ENCODE results near the gene NCKIPSD. TPM values are rescaled to one million over a fixed set of nuclear protein-coding genes. Genes with fewer than 3 reads are reported as not detected.

The NCKIPSD gene
- total and polyA plus RNA-seq, 7 experiments from 2014 or later, result 8.6 to 42.1 (median 20.3) TPM

DNA sequence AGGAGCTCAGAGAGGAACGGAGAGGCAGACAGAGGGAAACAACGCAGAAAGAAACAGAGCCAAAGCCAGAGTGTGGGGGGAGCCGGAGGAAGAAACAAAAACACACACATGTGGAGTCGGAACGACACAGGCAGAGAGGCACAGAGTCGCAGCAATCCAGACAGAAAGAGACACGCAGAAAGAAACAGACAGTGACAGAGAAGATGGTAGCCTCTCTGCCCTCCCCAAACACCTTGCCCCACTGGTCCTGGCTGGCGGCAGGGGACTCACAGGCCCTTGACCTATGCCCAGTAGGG, 1.7 kb downstream of the NCKIPSD start:
- Mint-ChIP-seq H3K36me3 (peaks cover 6 to 17% (median 8%) of the 10 kb centered on the region in 5 donors), H3K9me3 (no peaks in the 10 kb centered on the region), H3K4me3 (peak overlapping the region in 9 of 10 donors; percentile 55 to 95 (median 77)), H3K4me1 (peaks cover 34 to 52% (median 44%) of the 10 kb centered on the region in 7 donors), H3K27ac (peak overlapping the region in 4 of 9 donors; percentile 24 to 84 (median 71)), H3K27me3 (no peaks in the 10 kb centered on the region)
- no peak for ATAC-seq
- peaks cover 8 to 18% of the 10 kb centered on the region in 2 donors for H3K4me1 ChIP-seq (ENCODE audit: control insufficient read depth in 2 of 2, insufficient read depth in 2 of 2, low read length in 2 of 2)
- no peak overlapping the region for H3K27ac ChIP-seq (ENCODE audit: low read depth, low read length)
- H3K36me3 ChIP-seq (ENCODE audit: control insufficient read depth in 2 of 3, insufficient read depth in 3 of 3, low read length in 3 of 3), result peaks cover 7 to 55% (median 10%) of the 10 kb centered on the region in 3 experiments
- H3K9me3 ChIP-seq (ENCODE audit: control insufficient read depth in 2 of 3, low read length in 3 of 3), result no peaks in the 10 kb centered on the region
- no peaks in the 10 kb centered on the region for H3K27me3 ChIP-seq (ENCODE audit: control insufficient read depth in 2 of 2, insufficient read depth in 2 of 2, low read length in 2 of 2)
- POLR2A ChIA-PET, result interaction anchor here (0.6 kb wide), 2 partner anchors 1272 to 1417 kb away, joined by 3 read pairs; no protein-coding TSS in a partner anchor
- no peak overlapping the region for H3K4me3 ChIP-seq (ENCODE audit: low read length)
- CTCF ChIA-PET, result interaction anchor here (0.6 to 2.0 kb wide), 3 partner anchors 14 to 268 kb away, joined by 3 to 7 read pairs (median 4); partner anchors contain the start of gene SLC26A6
- no peak for DNase-seq
- intact Hi-C loops (cut with micrococcal nuclease), result loop anchor here (2.0 to 10.0 kb wide), 7 partner anchors 75 to 791 kb away; partner anchors contain the start of genes ARIH2 (in 1 of the 2), DAG1 (in 1 of the 2), QRICH1 (in 1 of the 2) and SLC25A20 (in 1 of the 2)

DNA sequence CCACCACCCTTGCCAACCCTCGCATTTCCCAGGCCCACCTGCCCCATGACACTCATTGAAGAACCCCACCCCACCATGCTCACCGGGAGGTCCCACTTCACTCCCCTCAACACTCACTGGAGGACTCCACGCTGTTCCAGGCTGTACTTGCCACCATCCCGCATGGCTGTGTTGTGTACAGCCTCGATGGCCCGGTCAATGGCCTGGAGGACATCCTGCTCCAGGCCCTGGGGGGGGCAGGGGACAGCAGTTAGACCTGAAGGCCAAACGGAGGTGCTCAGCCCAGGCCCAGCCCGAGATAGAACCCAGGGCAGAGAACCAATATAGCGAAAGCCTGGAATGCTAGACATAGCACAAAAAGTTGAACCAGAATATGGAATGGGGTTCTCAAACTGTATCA, 2.9 kb downstream of the NCKIPSD start:
- Histone ChIP-seq H3K4me3 (ENCODE audit: low read length) (no peak overlapping the region), H3K4me1 (ENCODE audit: control insufficient read depth in 2 of 2, insufficient read depth in 2 of 2, low read length in 2 of 2) (peaks cover 8 to 18% of the 10 kb centered on the region in 2 donors), H3K27me3 (ENCODE audit: control insufficient read depth in 2 of 2, insufficient read depth in 2 of 2, low read length in 2 of 2) (no peaks in the 10 kb centered on the region), H3K36me3 (ENCODE audit: control insufficient read depth in 2 of 3, insufficient read depth in 3 of 3, low read length in 3 of 3) (peaks cover 7 to 55% (median 10%) of the 10 kb centered on the region in 3 experiments), H3K27ac (ENCODE audit: low read depth, low read length) (no peak overlapping the region), H3K9me3 (ENCODE audit: control insufficient read depth in 2 of 3, low read length in 3 of 3) (no peaks in the 10 kb centered on the region)
- Mint-ChIP-seq H3K27ac (peak overlapping the region in 2 of 9 donors; percentile 36 to 48), H3K4me1 (peaks cover 34 to 52% (median 45%) of the 10 kb centered on the region in 7 donors), H3K27me3 (no peaks in the 10 kb centered on the region), H3K4me3 (no peak overlapping the region), H3K36me3 (peaks cover 7 to 20% (median 8%) of the 10 kb centered on the region in 5 donors), H3K9me3 (no peaks in the 10 kb centered on the region)
- POLR2A ChIA-PET, result no interaction called here
- DNase-seq (no peak), ATAC-seq (no peak)
- intact Hi-C loops (cut with micrococcal nuclease), result loop anchor here (10.0 kb wide), 3 partner anchors 212 to 792 kb away; partner anchors contain the start of genes DAG1 (in 1 of the 2), QRICH1 (in 1 of the 2) and SLC25A20 (in 1 of the 2)
- CTCF ChIA-PET, result interaction anchor here (0.7 to 2.0 kb wide), 3 partner anchors 12 to 282 kb away, joined by 3 to 7 read pairs (median 3); partner anchors contain the start of gene SLC26A6

DNA sequence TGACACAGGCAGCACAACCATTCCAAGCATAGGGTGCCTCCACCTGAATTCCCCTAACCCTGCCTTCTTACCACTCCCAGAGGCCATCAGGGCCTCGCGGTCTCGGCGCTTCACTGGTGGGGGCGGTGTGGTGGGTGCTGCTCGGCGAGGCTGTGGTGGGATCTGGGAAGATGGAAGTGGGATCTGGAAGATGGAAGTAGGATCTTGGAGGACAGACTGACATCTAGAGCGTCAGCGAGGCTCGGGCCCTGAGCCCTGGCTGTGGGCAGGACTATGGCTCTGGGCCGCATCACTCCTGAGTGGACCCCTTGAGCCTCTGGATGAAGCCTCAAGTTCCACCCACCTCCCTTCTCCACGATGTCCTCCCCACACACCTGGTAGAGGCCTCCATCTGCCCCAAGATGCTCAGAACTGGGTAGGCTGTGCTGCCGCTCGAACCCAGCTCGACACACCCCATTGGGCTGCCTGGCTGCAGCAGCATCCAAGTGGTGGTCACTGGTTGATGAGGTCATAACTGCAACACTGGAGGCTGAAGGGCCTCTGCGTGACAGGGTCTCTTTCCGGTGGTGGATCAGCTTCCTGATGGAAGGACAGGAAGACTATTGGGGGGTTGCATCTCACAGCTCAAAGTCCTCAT, 3.6 kb downstream of the NCKIPSD start:
- Mint-ChIP-seq H3K36me3 (peaks cover 8 to 21% (median 14%) of the 10 kb centered on the region in 5 donors), H3K9me3 (no peaks in the 10 kb centered on the region), H3K4me1 (peaks cover 34 to 52% (median 45%) of the 10 kb centered on the region in 7 donors), H3K27me3 (no peaks in the 10 kb centered on the region), H3K27ac (no peak overlapping the region), H3K4me3 (no peak overlapping the region)
- H3K4me3 ChIP-seq (ENCODE audit: low read length), result no peak overlapping the region
- peaks cover 8 to 18% of the 10 kb centered on the region in 2 donors for H3K4me1 ChIP-seq (ENCODE audit: control insufficient read depth in 2 of 2, insufficient read depth in 2 of 2, low read length in 2 of 2)
- no peaks in the 10 kb centered on the region for H3K9me3 ChIP-seq (ENCODE audit: control insufficient read depth in 2 of 3, low read length in 3 of 3)
- ChIA-PET CTCF (no interaction called here), POLR2A (no interaction called here)
- H3K27ac ChIP-seq (ENCODE audit: low read depth, low read length), result no peak overlapping the region
- H3K36me3 ChIP-seq (ENCODE audit: control insufficient read depth in 2 of 3, insufficient read depth in 3 of 3, low read length in 3 of 3), result peaks cover 7 to 53% (median 10%) of the 10 kb centered on the region in 3 experiments
- DNase-seq (no peak), ATAC-seq (no peak)
- no peaks in the 10 kb centered on the region for H3K27me3 ChIP-seq (ENCODE audit: control insufficient read depth in 2 of 2, insufficient read depth in 2 of 2, low read length in 2 of 2)
- intact Hi-C loops (cut with micrococcal nuclease), result loop anchor here (10.0 kb wide), 3 partner anchors 213 to 793 kb away; partner anchors contain the start of genes DAG1 (in 1 of the 2), QRICH1 (in 1 of the 2) and SLC25A20 (in 1 of the 2)

DNA sequence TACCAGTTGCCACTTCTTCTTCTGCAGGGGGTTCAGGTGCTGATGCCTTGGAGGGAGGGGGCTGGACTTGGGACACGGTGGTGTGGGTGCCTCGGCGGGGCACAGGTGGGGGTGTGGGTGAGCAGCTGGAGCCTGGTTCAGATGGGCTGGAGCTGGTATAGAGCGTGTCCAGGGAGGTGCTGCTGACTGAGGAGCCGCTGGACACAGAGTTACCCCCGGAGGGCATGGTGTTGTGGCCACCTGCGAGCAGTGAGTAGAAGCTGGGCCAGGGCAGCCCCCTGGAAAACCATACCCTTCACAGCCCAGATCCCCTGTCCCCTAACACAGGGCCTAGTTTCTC, 4.2 kb downstream of the NCKIPSD start:
- Histone ChIP-seq H3K36me3 (ENCODE audit: control insufficient read depth in 2 of 3, insufficient read depth in 3 of 3, low read length in 3 of 3) (peaks cover 7 to 53% (median 10%) of the 10 kb centered on the region in 3 experiments), H3K27ac (ENCODE audit: low read depth, low read length) (no peak overlapping the region), H3K27me3 (ENCODE audit: control insufficient read depth in 2 of 2, insufficient read depth in 2 of 2, low read length in 2 of 2) (no peaks in the 10 kb centered on the region), H3K9me3 (ENCODE audit: control insufficient read depth in 2 of 3, low read length in 3 of 3) (no peaks in the 10 kb centered on the region), H3K4me3 (ENCODE audit: low read length) (no peak overlapping the region), H3K4me1 (ENCODE audit: control insufficient read depth in 2 of 2, insufficient read depth in 2 of 2, low read length in 2 of 2) (peaks cover 8 to 18% of the 10 kb centered on the region in 2 donors)
- intact Hi-C loops (cut with micrococcal nuclease), result loop anchor here (10.0 kb wide), 3 partner anchors 213 to 793 kb away; partner anchors contain the start of genes DAG1 (in 1 of the 2), QRICH1 (in 1 of the 2) and SLC25A20 (in 1 of the 2)
- POLR2A ChIA-PET, result no interaction called here
- DNase-seq (no peak), ATAC-seq (no peak)
- H3K27ac Mint-ChIP-seq, result peak overlapping the region in 1 of 9 donors; percentile 36
- peaks cover 8 to 21% (median 14%) of the 10 kb centered on the region in 5 donors for H3K36me3 Mint-ChIP-seq
- CTCF ChIA-PET, result no interaction called here
- no peak overlapping the region for H3K4me3 Mint-ChIP-seq
- H3K27me3 Mint-ChIP-seq, result no peaks in the 10 kb centered on the region
- H3K4me1 Mint-ChIP-seq, result peaks cover 33 to 49% (median 43%) of the 10 kb centered on the region in 7 donors
- no peaks in the 10 kb centered on the region for H3K9me3 Mint-ChIP-seq

DNA sequence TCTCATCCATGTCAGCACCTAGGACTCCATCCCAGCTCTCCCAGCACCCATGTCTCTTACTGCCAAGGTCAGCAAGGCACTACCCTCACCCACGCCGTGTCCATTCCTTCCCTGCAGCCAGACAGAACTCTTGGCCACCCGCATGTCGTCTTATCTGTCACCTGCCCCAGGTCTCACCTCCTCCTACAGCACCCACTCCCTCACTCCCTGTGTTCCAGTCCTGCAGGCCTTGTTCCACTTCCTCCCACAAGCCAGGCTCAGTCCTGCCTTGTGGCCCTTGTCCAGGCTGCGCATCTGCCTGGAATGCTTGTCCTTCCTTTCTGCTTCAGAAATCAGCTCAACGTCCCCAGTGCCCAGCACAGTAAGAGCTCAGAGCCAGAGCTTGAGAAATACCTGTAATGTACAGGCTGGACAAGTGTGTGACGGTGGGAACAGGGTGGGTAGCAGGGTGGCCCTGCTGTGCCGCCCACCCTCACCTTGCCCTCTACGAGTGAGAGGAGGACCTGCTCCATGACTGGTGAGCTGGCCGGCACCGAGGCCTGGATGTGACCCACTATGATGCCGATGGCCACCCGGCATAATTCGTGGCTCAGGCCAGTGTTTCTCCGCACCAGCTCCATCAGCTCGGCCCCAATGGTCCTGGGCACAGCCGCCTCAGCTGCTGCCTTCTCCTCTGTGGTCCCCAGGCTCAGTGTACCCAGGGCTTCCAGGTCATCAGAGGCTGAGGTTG, 4.7 kb downstream of the NCKIPSD start:
- POLR2A ChIA-PET, result no interaction called here
- Histone ChIP-seq H3K27me3 (ENCODE audit: control insufficient read depth in 2 of 2, insufficient read depth in 2 of 2, low read length in 2 of 2) (no peaks in the 10 kb centered on the region), H3K9me3 (ENCODE audit: control insufficient read depth in 2 of 3, low read length in 3 of 3) (no peaks in the 10 kb centered on the region), H3K27ac (ENCODE audit: low read depth, low read length) (no peak overlapping the region), H3K4me3 (ENCODE audit: low read length) (no peak overlapping the region), H3K36me3 (ENCODE audit: control insufficient read depth in 2 of 3, insufficient read depth in 3 of 3, low read length in 3 of 3) (peaks cover 7 to 53% (median 10%) of the 10 kb centered on the region in 3 experiments), H3K4me1 (ENCODE audit: control insufficient read depth in 2 of 2, insufficient read depth in 2 of 2, low read length in 2 of 2) (peaks cover 8 to 18% of the 10 kb centered on the region in 2 donors)
- no peaks in the 10 kb centered on the region for H3K9me3 Mint-ChIP-seq
- peaks cover 30 to 45% (median 39%) of the 10 kb centered on the region in 7 donors for H3K4me1 Mint-ChIP-seq
- H3K27me3 Mint-ChIP-seq, result no peaks in the 10 kb centered on the region
- peak overlapping the region in 5 of 9 donors; percentile 22 to 67 (median 31) for H3K27ac Mint-ChIP-seq
- DNase-seq (no peak), ATAC-seq (no peak)
- peaks cover 8 to 21% (median 16%) of the 10 kb centered on the region in 5 donors for H3K36me3 Mint-ChIP-seq
- H3K4me3 Mint-ChIP-seq, result no peak overlapping the region
- intact Hi-C loops (cut with micrococcal nuclease), result loop anchor here (10.0 kb wide), 3 partner anchors 214 to 794 kb away; partner anchors contain the start of genes DAG1 (in 1 of the 2), QRICH1 (in 1 of the 2) and SLC25A20 (in 1 of the 2)
- CTCF ChIA-PET, result no interaction called here
